Aorta (tissue), 5 donors: Measurements from ENCODE around the gene PVR. TPM values are rescaled to one million over a fixed set of nuclear protein-coding genes. Genes with fewer than 3 reads are reported as not detected.
"Not testable (repeated sequence)": the region's sequence is repeated elsewhere in the genome, so short reads cannot be mapped to it uniquely, and the experiment has no call there.

Experiments
- ATAC-seq: fragments of 200-7000 bp; cut with Tn5 transposase; one replicate; pipeline ENCODE4 v1.9.1; 2022; ENCODE audit warnings: moderate library complexity; ENCODE audit not compliant: low FRiP score
- DNase-seq, 2 donors: peaks; one replicate each; pipeline ENCODE4 v3.0.0-alpha.2; 2020
- H3K27ac ChIP-seq, 2 donors: one replicate each; pipeline ENCODE4 v1.5.1; 2013; ENCODE audit warnings: low read length in 2 of 2, mild to moderate bottlenecking in 2 of 2, moderate library complexity in 2 of 2, control low read depth in 1 of 2, inconsistent platforms in 1 of 2, low read depth in 1 of 2
- H3K27me3 ChIP-seq, 2 donors: one replicate each; pipeline ENCODE4 v1.6.1; 2013; ENCODE audit warnings: control low read depth in 1 of 2, low read length in 1 of 2, mild to moderate bottlenecking in 1 of 2, moderate library complexity in 1 of 2; ENCODE audit not compliant: insufficient read depth in 2 of 2, control insufficient read depth in 1 of 2
- H3K36me3 ChIP-seq, 2 donors: one replicate each; pipeline ENCODE4 v1.6.1; 2013; ENCODE audit warnings: control low read depth in 1 of 2, low read length in 1 of 2, mild to moderate bottlenecking in 1 of 2; ENCODE audit not compliant: insufficient read depth in 2 of 2, control insufficient read depth in 1 of 2
- H3K4me1 ChIP-seq, 2 donors: one replicate each; pipeline ENCODE4 v1.6.1; 2013; ENCODE audit warnings: low read length in 2 of 2, control low read depth in 1 of 2, mild to moderate bottlenecking in 1 of 2, moderate library complexity in 1 of 2; ENCODE audit not compliant: insufficient read depth in 2 of 2, control insufficient read depth in 1 of 2
- H3K4me3 ChIP-seq, 2 donors: one replicate each; pipeline ENCODE4 v1.5.1; 2013; ENCODE audit warnings: low read length in 2 of 2, control low read depth in 1 of 2, mild to moderate bottlenecking in 1 of 2
- H3K9me3 ChIP-seq: one replicate; pipeline ENCODE4 v1.6.1; 2013; ENCODE audit warnings: mild to moderate bottlenecking, low read length; ENCODE audit not compliant: control insufficient read depth
- WGBS, 2 donors: extraction: QIAGEN DNeasy Blood & Tissue Kit; methylation state at CpG; one replicate each; pipeline ENCODE4 v1.1.7; 2013; 5-methylcytosine and 5-hydroxymethylcytosine counted together
- intact Hi-C, 2 donors: fragments of 100-400 bp; cut with DNase I; formaldehyde crosslinking; loops; one replicate each; pipeline versions ENCODE4 v1.14.2 to v1.15.0; 2022
- polyA plus RNA-seq, 2 donors: library from polyadenylated mRNA; stranded (reverse); fragments of 200-250 nt; gene quantifications; one replicate each; pipeline ENCODE4 v1.2.3, GENCODE V29; 2013
- total RNA-seq, 2 donors: library from RNA; stranded (reverse); fragmentation: NEBNext Ultra II Directional; extraction: Animal tissue kit (Norgen Biotek cat#: 25700); gene quantifications; one replicate each; pipeline ENCODE4 v1.2.1, GENCODE V29; 2021
- donor health status: healthy with polysubstance abuse.
- donor health status: Bipolar disorder and iron deficiency.
- donor health status: DM: no; HTN: no; CAD: no.
- donor health status: DM: no; HTN: no; CAD: no.
- donor health status: DM: yes; HTN: yes; CAD: no.

PVR gene
- total and polyA plus RNA-seq, 4 donors: 7.4 to 44.2 (median 28.0) TPM

DNA sequence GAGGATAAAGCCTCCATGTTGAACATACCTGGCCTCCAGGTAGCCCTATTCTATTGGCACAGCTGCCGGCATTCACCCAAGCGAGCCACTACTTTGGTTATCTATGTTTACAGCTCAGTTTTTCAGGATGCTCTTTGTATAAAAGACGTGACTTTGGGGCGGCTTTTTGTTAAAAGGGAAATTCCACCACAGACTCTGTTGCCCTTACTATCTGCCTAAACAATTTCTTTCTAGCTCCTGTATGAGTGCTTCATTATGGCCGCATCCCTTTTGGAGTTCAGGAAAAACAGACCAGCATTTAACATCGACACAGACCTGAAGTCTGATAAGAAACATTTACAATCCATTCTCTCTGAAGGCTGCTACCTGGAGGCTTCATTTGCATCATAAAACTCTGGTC lies 39.5 kb upstream of the PVR start:
- no peaks in the 10 kb centered on the region for H3K9me3 ChIP-seq
- H3K27me3 ChIP-seq: no peaks in the 10 kb centered on the region
- H3K4me3 ChIP-seq: no peak overlapping the region
- H3K36me3 ChIP-seq: no peaks in the 10 kb centered on the region
- ATAC-seq: no peak
- 79 to 82% methylated on average over 6 of the region's 6 CpGs for WGBS, 2 donors
- intact Hi-C loops: no loop called here
- no peak overlapping the region for H3K27ac ChIP-seq
- peaks cover 0 to 8% of the 10 kb centered on the region in 2 donors for H3K4me1 ChIP-seq
- DNase-seq: no peak

DNA sequence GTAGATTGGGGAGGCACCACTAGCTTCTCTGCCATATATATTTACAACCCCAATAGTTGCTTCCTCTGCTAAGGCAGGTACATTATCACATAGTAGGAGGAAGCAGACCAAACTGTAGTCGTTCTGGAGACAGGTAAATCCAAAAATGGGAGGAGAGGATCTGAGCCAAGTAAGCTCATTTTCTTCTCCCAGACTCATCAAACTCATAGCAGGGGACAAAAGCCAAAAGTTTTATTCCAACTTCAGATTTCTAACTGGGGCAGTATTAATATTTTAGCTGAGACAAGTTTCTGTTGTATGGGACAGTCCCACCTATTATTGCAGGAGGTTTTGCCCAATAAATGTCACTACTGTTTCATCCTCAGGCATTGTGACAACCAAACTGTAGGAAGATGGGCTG lies 38.2 kb upstream of the PVR start:
- H3K4me3 ChIP-seq: no peak overlapping the region
- H3K4me1 ChIP-seq: peaks cover 0 to 8% of the 10 kb centered on the region in 2 donors
- 72 to 74% methylated on average over 1 of the region's 1 CpG for WGBS, 2 donors
- no peak overlapping the region for H3K27ac ChIP-seq
- intact Hi-C loops: no loop called here
- no peaks in the 10 kb centered on the region for H3K36me3 ChIP-seq
- no peak for ATAC-seq
- no peaks in the 10 kb centered on the region for H3K27me3 ChIP-seq
- no peaks in the 10 kb centered on the region for H3K9me3 ChIP-seq
- DNase-seq: no peak

DNA sequence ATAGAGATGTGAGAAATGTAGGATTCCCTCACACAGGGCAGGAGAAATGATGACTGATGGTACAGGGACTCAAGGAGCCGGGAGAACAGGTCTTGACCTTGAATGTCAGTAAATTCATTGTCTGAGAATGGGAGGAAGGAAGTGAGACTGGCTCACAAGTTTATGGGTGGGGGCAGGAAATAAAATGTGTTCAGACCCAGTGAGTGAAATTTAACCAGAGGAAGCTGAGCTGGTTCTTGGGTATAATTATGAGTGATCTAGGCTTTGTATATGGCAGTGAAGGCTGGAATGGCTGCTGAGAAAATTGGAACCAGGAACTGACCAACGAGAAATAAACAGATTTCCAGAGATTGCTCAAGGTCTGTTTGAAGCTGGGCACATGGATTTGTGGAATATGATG lies 36.7 kb upstream of the PVR start:
- 52 to 55% methylated on average over 2 of the region's 2 CpGs for WGBS, 2 donors
- ATAC-seq (no peak), DNase-seq (no peak)
- Histone ChIP-seq H3K4me1 (peaks cover 0 to 8% of the 10 kb centered on the region in 2 donors), H3K27me3 (no peaks in the 10 kb centered on the region), H3K9me3 (no peaks in the 10 kb centered on the region), H3K27ac (no peak overlapping the region), H3K4me3 (no peak overlapping the region), H3K36me3 (no peaks in the 10 kb centered on the region)
- intact Hi-C loops: no loop called here

DNA sequence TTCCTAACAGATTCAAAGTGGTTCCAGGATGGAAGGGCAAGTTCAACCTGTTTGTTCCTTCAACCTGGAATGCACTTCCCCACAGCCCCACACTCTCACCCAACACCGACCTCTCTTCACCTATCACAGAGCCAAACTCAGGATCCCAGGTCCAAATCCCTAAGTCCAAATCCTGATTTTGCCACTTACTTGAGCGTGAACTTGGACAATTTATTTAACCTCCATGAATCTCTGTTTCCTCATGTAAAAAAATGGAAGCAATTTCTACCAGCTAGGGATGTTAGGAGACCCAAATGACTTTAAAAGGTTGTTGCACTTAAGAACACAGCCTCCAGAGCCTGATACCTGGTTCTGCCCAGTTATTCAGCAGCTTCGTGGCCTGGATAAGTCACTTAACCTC lies 35.8 kb upstream of the PVR start:
- no peaks in the 10 kb centered on the region for H3K27me3 ChIP-seq
- no peak overlapping the region for H3K4me3 ChIP-seq
- intact Hi-C loops: no loop called here
- 70 to 71% methylated on average over 3 of the region's 3 CpGs for WGBS, 2 donors
- no peaks in the 10 kb centered on the region for H3K9me3 ChIP-seq
- peaks cover 0 to 8% of the 10 kb centered on the region in 2 donors for H3K4me1 ChIP-seq
- ATAC-seq (no peak), DNase-seq (no peak)
- no peaks in the 10 kb centered on the region for H3K36me3 ChIP-seq
- H3K27ac ChIP-seq: no peak overlapping the region

DNA sequence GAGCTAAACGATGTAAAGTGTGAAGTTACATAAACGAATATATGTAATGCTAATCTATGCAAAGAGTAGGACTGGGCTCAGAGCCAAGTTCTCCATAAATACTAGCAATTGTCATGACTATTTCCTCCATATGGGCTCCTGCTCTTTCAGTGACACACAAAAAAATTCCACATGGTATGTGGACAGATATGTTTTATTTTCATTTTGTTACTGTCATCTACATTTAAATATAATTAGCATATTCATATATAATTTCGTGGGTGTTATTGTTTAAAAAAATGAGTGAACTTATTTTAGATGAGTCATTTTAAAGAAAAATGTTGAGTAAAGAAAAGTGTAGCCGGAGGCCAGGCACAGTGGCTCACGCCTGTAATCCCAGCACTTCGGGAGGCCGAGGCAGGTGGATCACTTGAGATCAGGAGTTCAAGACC lies 35.3 kb upstream of the PVR start:
- Histone ChIP-seq H3K27me3 (no peaks in the 10 kb centered on the region), H3K36me3 (no peaks in the 10 kb centered on the region), H3K27ac (no peak overlapping the region), H3K9me3 (no peaks in the 10 kb centered on the region), H3K4me1 (peaks cover 0 to 7% of the 10 kb centered on the region in 2 donors), H3K4me3 (no peak overlapping the region)
- intact Hi-C loops: no loop called here
- WGBS, 2 donors: 49 to 55% methylated on average over 7 of the region's 7 CpGs
- DNase-seq: no peak
- no peak for ATAC-seq

DNA sequence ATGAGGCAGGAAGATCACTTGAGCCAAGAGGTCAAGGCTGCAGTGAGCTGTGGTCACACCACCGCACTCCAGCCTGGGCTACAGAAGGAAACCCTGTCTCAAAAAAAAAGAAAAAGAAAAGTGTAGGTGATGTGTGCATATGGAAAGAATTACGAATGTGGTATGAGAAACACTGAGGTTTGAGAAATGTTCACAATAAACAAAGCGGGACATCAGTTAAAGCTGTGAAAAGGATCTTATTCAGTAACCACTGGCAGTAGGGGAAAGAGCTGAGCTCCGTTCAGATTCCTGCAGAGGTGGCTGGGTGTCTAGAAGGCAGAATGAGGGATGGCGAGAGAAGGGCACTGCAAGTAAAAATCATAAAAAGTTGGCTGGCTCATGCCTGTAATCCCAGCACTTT lies 34.5 kb upstream of the PVR start:
- DNase-seq: no peak
- ATAC-seq: no peak
- H3K36me3 ChIP-seq: no peaks in the 10 kb centered on the region
- no peak overlapping the region for H3K27ac ChIP-seq
- no peaks in the 10 kb centered on the region for H3K4me1 ChIP-seq
- H3K4me3 ChIP-seq: no peak overlapping the region
- 80 to 89% methylated on average over 5 of the region's 5 CpGs for WGBS, 2 donors
- intact Hi-C loops: no loop called here
- H3K27me3 ChIP-seq: no peaks in the 10 kb centered on the region
- H3K9me3 ChIP-seq: no peaks in the 10 kb centered on the region

DNA sequence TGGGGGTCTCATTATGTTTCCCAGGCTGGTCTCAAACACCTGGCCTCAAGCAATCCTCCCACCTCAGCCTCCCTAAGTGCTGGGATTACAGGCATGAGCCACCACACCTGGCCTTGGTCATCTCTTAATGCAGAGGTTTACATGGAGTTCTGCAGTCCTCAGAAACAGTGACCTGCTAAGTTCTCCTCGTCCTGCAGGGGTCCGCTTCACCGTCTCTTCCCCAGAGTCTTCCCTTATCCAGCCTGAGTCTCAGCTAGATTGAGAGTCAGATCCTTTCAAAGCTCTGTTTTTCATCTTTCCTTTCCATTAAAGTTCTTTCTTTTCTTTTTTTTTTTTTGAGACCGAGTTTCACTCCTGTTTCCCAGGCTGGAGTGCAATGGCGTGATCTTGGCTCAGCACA lies 33.2 kb upstream of the PVR start:
- H3K27ac ChIP-seq, H3K9me3 ChIP-seq, H3K4me1 ChIP-seq, intact Hi-C loops, ATAC-seq, H3K27me3 ChIP-seq, H3K4me3 ChIP-seq, H3K36me3 ChIP-seq, DNase-seq: not testable (repeated sequence)
- WGBS, 2 donors: 20 to 57% methylated on average over 5 of the region's 5 CpGs

DNA sequence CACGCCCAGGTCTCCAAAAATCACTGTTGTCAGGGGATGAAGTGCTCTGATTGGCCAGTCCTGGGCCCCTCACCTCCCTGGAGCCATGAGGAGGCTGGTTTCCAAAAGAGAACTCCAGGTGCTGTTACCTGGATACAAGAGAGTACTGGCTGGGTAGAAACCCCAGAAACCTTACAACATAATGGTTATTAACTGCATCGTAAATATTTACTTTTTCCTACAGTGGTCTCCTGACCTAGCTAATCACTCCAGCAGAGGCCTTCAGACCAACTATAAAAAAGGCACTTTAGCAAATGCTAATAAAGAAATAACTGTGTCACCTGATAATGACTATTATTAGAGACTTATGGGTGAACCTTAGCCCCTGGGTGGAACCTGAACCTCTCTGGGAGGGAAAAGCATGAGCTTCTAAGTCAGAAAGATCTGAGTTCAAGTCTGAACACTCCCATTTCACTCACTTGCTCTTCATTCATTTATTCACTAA lies 31.9 kb upstream of the PVR start:
- no peaks in the 10 kb centered on the region for H3K4me1 ChIP-seq
- ATAC-seq (no peak), DNase-seq (no peak)
- no peaks in the 10 kb centered on the region for H3K9me3 ChIP-seq
- intact Hi-C loops: no loop called here
- H3K27me3 ChIP-seq: no peaks in the 10 kb centered on the region
- WGBS, 2 donors: 87 to 94% methylated on average over 2 of the region's 2 CpGs
- H3K36me3 ChIP-seq: no peaks in the 10 kb centered on the region
- no peak overlapping the region for H3K4me3 ChIP-seq
- H3K27ac ChIP-seq: no peak overlapping the region

DNA sequence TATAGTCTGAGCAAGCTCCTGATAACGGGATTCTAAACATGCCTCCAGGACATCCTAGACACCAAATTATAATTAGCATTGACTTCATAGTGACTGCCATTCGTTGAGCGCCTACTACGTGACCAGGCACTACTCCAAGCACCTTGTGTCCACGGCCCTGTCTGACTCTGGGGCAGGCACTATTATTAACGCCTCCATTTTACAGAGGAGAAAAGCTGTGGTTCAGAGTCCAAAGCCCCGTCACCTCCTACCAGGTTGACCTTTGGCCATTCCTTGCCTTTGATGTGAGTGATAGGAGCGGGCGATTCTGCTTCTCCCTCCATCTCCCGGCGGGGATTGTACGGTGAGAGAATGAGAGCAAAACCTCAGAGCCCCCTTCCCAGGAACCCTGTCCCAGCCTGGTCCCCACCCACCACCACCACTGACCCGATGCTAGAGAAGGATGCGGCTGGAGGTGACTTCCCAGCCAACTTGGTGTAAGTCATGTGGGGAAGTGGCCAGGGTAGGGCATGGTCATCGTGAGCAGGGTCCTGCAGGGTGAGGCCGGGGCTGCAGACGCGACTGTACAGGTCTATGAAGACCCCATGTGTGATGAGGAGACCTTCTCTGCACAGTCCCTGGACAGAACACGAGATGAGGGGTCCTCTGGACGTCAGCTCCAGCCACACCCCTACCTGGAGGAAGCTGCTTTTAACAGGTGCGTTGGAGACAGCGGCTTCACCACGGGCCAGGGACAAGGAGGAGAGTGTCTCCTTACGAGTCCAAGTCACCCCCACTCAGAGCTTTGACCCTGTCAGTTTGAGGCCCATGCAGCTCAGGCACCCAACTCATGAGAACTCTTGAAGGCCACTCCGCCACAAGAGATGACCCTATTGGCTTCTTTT lies 30.2 kb upstream of the PVR start, which contains the start of gene IGSF23:
IGSF23 (plus strand) TSS at position 269 of the 884 bp plus-strand sequence; CDS start at position 352, 83 bp downstream.
- no peak within 1 kb of the TSS for H3K4me3 ChIP-seq
- no peaks in the 10 kb centered on the region for H3K4me1 ChIP-seq
- no peaks in the 10 kb centered on the region for H3K9me3 ChIP-seq
- intact Hi-C loops: no loop called here
- H3K36me3 ChIP-seq: no peaks in the 10 kb centered on the region
- DNase-seq (no peak), ATAC-seq (no peak)
- no peaks in the 10 kb centered on the region for H3K27me3 ChIP-seq
- 85 to 89% methylated on average over 25 of the region's 25 CpGs for WGBS, 2 donors
- H3K27ac ChIP-seq: no peak within 1 kb of the TSS
